Measurements from ENCODE around the gene PPP1R3G. TPM values are rescaled to one million over a fixed set of nuclear protein-coding genes. Genes with fewer than 3 reads are reported as not detected.

The PPP1R3G gene
- total RNA-seq, 1 donor from 2014 or later: 7.7 TPM

GRCh38 chr6:5089481-5090438, 4.6 kb downstream of the PPP1R3G start:
- intact Hi-C loops (cut with DNase I): loop anchor here (5.0 kb wide), 1 partner anchor 118 kb away; no protein-coding TSS in a partner anchor
- no peak for DNase-seq (ENCODE audit: low spot score)

GRCh38 chr6:5090603-5091002, 5.5 kb downstream of the PPP1R3G start:
- DNase-seq (ENCODE audit: low spot score): no peak
- intact Hi-C loops (cut with DNase I): no loop called here

DNA sequence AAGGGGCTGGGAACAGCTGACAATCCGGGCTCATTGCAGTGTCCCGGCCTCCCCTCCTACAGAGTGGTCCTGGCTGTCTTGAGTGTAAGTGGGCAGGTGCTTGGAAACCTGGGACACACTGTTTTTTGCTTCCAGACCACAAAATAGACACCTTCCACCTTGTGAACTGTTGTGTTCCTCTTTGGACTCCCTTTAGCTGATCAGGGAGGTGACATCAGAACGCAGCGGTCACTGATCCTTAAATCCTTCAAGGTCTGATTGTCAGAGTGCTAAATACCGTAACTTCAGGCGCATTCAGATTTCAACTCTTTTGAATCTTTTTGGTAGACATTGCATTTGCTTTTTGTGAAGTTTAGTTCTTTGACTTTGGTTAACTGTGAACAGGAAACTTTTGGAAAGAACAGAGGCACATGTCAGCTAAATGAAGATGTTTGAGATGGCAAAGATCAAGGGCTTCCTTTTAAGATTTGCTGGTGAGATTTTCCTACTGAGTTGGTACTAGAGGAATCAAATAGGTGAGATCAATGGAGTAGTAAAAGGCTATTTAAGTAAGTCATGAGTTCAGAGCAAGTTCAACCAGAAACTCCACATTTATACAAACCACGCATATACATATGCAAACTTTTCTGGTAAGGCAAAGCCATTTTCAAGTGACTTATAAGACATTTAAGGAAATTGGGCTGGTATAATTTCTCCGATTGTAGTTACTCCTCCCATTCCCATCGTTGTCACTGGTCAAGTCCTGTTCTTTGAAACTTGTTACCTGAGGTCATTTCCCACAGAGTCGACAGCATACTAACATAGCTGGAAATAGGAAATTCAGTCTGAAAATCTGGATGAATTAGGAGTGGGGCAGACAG, 6.3 kb downstream of the PPP1R3G start:
- DNase-seq (ENCODE audit: low spot score): no peak
- intact Hi-C loops (cut with DNase I): no loop called here

GRCh38 chr6:5093231-5094015, 8.3 kb downstream of the PPP1R3G start:
- intact Hi-C loops (cut with DNase I): no loop called here
- no peak for DNase-seq (ENCODE audit: low spot score)

DNA sequence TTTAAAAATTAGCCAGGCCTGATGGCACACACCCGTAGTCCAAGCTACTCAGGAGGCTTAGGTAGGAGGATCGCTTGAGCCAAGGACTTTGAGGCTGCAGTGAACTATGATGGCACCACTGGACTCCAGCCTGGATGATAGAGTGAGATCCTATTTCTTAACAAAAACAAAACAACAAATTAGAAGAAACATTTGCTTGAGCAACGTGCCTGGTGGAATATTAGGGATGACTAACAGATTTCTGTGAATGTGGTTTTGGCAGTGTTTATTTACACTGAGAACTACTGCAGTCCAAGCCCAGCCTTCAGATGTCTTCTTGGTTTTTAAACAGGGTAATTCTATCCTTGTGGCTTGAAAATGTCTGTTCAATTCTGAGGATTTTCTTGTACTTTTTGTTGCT, 9.2 kb downstream of the PPP1R3G start:
- no peak for DNase-seq (ENCODE audit: low spot score)
- intact Hi-C loops (cut with DNase I): no loop called here

- DNase-seq (ENCODE audit: low spot score): no peak
- intact Hi-C loops (cut with DNase I): no loop called here
Measured at GRCh38 chr6:5095236-5095635, 10.1 kb downstream of the PPP1R3G start.

DNA sequence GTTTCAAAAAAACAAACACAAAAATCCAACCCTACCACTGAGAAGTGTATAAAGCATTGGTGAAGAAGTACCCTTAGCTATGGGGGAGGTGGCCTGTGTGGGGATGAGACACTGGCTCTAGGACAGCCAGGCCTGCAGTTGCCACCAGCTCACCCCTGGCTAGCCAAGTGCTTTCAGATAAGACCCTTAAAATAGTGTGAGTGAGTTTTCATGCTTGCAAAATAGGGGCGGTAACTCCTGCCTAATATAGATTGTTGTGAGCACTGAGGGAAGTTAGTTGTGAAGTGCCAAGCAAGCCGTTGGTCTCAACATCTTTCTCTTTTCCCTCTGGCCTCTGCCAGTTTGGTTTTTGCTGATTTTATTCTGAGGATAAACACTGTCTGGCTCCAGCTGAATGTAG, 11.3 kb downstream of the PPP1R3G start:
- DNase-seq (ENCODE audit: low spot score): no peak
- intact Hi-C loops (cut with DNase I): no loop called here

DNA sequence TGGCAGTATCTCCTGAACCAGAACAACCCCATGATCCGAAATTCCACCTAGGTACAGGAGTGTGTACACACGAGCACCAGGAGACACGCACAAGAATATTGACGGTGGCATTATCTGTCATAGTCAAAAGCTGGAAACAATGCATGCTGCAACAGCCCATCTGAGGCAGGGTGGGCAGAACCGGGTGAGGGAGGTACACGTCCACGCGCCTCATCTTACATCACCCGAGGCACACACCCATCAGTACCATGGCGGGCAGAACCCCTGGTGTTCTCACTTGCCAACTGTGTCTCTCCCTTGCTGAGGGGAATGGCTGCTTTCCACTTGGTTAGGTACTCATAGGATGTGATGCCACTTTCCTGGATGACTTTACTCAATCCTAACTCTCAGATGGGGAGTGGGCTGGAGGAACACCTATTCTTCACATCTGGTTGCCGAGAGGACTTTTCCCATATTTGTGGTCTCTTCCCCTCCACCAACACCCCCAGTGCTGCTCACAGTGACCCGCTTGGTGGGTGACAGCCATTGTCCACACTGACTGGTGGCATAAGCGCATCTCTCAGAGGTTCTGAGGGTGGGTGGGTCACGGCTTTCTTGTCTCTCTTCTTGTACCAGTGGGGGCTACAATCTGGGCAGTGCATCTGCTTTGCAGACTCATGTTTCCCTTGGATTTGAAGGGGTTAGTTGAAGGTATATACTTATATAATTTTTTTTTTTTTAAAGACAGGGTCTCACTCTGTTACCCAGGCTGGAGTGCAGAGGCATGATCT, 13.5 kb downstream of the PPP1R3G start:
- intact Hi-C loops (cut with DNase I): no loop called here
- DNase-seq (ENCODE audit: low spot score): no peak

DNA sequence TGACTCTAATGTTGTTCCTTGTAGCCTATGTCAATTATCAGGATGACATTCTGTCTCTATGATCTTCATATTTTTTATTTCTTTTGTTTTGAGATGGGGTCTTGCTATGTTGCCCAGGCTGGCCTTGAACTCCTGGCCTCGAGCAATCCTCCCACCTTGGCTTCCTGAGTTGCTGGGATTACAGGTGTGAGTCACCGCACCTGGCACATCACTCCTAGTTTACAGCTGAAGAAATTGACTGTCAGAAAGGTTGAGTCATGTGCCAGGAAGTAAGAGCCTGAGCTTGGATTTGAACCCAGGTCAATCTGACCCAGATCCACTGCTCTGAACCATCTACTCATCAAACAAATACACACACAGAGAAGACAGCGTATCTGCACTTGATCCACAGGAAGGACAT, 14.4 kb downstream of the PPP1R3G start:
- intact Hi-C loops (cut with DNase I): no loop called here
- no peak for DNase-seq (ENCODE audit: low spot score)

GRCh38 chr6:5100806-5101205, 15.7 kb downstream of the PPP1R3G start:
- DNase-seq (ENCODE audit: low spot score): no peak
- intact Hi-C loops (cut with DNase I): no loop called here

DNA sequence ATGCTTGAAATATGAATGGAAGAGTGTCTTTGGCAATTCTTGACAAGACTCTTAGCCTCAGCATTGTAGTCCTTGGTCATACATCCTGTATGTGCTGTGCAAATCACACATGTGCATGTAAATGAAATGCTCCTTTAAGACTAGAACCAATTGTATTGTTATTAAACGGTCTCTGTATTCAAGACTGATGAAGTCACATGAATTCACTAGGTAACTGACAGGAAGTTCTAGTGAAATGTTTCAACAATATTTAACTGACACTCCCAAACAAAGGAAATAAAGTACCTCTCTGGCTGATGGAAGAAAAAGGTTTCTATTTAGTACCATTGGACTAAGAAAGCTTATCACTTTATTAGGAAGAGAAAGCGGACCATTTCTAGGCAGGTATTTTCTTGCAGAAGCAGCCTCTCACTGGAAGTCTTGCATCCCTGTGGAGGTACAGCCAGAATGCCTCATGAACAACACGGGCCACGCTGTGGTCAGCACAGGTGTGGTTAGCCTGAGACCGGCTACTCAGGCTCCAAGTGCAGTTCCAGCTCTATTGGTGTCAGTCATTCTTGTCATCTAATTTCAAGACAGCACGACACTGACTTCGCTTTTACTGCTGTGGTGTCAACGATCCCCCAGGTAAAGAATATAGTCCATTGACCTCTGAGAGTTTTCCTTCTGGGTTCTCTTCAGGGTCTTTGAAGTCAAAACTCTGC, 17.3 kb downstream of the PPP1R3G start:
- no peak for DNase-seq (ENCODE audit: low spot score)
- intact Hi-C loops (cut with DNase I): no loop called here

GRCh38 chr6:5103250-5103649, 18.1 kb downstream of the PPP1R3G start:
- intact Hi-C loops (cut with DNase I): no loop called here
- DNase-seq (ENCODE audit: low spot score): no peak

DNA sequence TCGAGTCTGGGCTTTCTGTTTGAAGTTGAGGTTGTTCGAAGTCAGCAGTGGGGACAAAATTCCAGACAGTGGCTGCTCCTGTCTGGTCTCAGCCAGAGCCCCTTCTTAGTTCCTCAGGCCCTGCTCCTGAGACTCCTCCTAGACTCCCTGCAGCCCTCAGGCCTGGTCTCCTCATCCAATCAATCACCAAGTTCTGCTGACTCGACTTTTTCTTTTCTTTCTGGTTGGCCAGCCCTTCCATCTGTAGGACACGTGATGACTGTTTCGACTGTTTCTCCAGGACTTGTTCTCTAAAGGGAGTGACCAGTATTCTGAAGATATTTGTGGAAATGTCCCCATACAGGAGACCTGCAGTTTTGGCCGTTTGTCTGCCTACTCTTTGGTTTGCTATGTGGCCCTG, 19.5 kb downstream of the PPP1R3G start:
- intact Hi-C loops (cut with DNase I): no loop called here
- no peak for DNase-seq (ENCODE audit: low spot score)

DNA sequence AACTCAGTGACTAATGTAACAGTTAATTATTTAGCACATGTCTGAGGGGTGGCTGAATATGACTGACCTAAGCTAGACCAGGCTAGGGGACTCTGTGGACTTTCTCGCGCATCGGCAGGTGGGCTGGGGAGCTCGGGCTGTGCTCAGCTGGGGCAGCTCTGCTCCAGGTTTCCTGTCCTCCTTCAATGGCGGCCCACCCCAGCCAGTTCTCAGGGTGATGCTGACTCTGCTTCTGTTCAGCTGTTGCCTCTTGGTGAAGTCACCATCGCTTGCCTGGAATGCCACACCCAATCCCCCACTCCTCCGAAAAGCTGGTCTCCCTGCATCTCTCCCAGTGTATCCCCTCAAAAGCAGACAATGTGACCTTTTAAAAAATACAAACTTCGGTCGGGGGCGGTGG, 20.0 kb downstream of the PPP1R3G start:
- DNase-seq (ENCODE audit: low spot score): no peak
- intact Hi-C loops (cut with DNase I): no loop called here

DNA sequence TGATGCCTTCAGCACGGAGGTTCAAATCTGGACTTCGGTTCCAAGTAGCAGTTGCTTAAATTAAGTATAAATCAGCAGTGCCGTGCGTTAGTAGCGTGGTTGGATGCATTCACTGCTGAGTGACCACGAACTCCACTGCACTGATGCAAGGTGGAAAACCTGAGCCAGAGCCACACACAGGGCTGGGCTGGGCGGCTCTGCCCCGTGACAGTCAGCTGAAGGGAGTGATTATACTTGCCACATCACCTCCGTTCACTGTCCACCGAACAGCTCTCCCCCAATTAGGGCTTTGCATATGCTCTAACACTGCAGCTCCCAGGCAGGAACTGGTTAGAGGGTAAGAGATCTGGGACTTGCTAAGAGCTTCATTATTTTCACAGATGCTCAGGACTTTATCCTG, 22.2 kb downstream of the PPP1R3G start:
- intact Hi-C loops (cut with DNase I): no loop called here
- peak; percentile 76 for DNase-seq (ENCODE audit: low spot score)

GRCh38 chr6:5108068-5108467, 22.9 kb downstream of the PPP1R3G start:
- DNase-seq (ENCODE audit: low spot score): peak; percentile 76
- intact Hi-C loops (cut with DNase I): loop anchor here (2.0 kb wide), 1 partner anchor 23 kb away; the partner anchor contains the start of gene PPP1R3G

DNA sequence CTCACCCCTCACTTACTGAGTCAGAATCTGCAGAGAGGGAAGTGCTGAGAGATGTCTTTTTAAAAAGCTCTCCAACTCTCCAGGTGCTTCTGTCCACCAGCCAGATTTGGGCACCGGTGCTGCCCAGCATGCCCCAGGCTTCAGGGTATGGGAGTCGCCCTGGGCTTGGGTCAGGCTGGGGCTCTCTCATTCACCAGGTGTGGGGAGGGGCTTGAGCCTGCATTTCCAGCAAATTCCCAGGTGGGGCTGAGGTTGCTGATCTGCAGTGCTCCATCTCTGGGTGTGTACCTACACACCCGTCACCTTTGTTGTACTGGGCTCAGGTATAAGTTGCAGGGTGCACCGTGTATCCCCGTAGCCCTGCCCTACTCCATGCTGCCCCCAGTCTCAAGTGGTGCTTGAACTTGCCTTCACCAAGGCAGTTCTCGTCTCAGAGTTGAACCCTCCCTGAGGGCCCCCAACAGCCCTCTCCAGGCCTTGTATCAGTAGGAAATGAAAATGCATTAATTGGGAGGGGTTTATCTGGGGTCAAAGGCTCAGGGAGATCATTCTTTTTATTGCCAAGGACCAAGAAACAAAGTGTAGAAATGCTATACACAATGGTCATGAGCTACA, 23.5 kb downstream of the PPP1R3G start:
- intact Hi-C loops (cut with DNase I): loop anchor here (2.0 kb wide), 1 partner anchor 24 kb away; the partner anchor contains the start of gene PPP1R3G
- peak; percentile 55 for DNase-seq (ENCODE audit: low spot score)

GRCh38 chr6:5109436-5109835, 24.3 kb downstream of the PPP1R3G start:
- DNase-seq (ENCODE audit: low spot score): peak; percentile 74
- intact Hi-C loops (cut with DNase I): loop anchor here (2.0 kb wide), 1 partner anchor 25 kb away; the partner anchor contains the start of gene PPP1R3G
